Activated B cell treated with CpG ODN at 0.5 μM for 24 hours (primary cell): ENCODE measurements around the gene ACAN. TPM values are rescaled to one million over a fixed set of nuclear protein-coding genes. Genes with fewer than 3 reads are reported as not detected.
A peak's percentile ranks its signal among the peaks of the same experiment; 100 is the strongest.

Experiments used
- ATAC-seq: fragments of 200-7000 bp; cut with Tn5 transposase; one replicate; pipeline ENCODE4 v1.10.0; 2021; ENCODE audit warnings: low read depth, mild to moderate bottlenecking, moderate library complexity
- CTCF ChIA-PET: fragments of 350-600 bp; sonication (Branson Sonifier 250); formaldehyde crosslinking; loops from one replicate; lab custom pipeline; 2021; ENCODE audit warnings: antibody characterized with exemption; lab: Charles Lee
- POLR2A ChIA-PET: fragments of 350-600 bp; sonication (Branson Sonifier 250); formaldehyde crosslinking; loops from one replicate; lab custom pipeline; 2021; ENCODE audit warnings: antibody characterized with exemption; lab: Charles Lee
- DNase-seq: peaks from one replicate; pipeline ENCODE4 v3.0.0; 2022
- H3K27ac Mint-ChIP-seq: one replicate; pipeline ENCODE4 v1.8.0; 2020; ENCODE audit warnings: mixed read lengths
- H3K27me3 Mint-ChIP-seq: one replicate; pipeline ENCODE4 v1.8.0; 2021; ENCODE audit warnings: mixed read lengths
- H3K36me3 Mint-ChIP-seq: one replicate; pipeline ENCODE4 v1.8.0; 2021; ENCODE audit warnings: low read depth, mixed read lengths
- H3K4me1 Mint-ChIP-seq: one replicate; pipeline ENCODE4 v1.8.0; 2021; ENCODE audit warnings: mixed read lengths
- H3K4me3 Mint-ChIP-seq: one replicate; pipeline ENCODE4 v1.8.0; 2020; ENCODE audit warnings: mild to moderate bottlenecking, mixed read lengths
- H3K9me3 Mint-ChIP-seq: one replicate; pipeline ENCODE4 v1.8.0; 2020; ENCODE audit warnings: mixed read lengths
- CTCF ChIP-seq: fragments of 200-600 bp; IDR thresholded peaks from one replicate; pipeline ENCODE4 v1.8.0; 2022; ENCODE audit warnings: antibody characterized with exemption, mild to moderate bottlenecking
- intact Hi-C: fragments of 100-400 bp; cut with micrococcal nuclease; formaldehyde crosslinking; loops from one replicate; pipeline ENCODE4 v1.15.1; 2024
- total RNA-seq: library from RNA; stranded (reverse); gene quantifications from 2 replicates; pipeline ENCODE4 v1.2.3, GENCODE V29; 2022

Gene ACAN
- total RNA-seq, 1 donor from 2014 or later = not detected

GRCh38 chr15:88902846-88903245, 99.6 kb downstream of the ACAN start:
- DNase-seq (no peak), ATAC-seq (no peak)
- TF ChIP-seq CTCF = no peak
- ChIA-PET CTCF (interaction anchor here (1.6 kb wide), 2 partner anchors 275 to 279 kb away, joined by 5 to 8 read pairs; no protein-coding TSS in a partner anchor), POLR2A (no interaction called here)
- no peak overlapping the region for H3K27ac Mint-ChIP-seq
- peaks cover 7% of the 10 kb centered on the region for H3K4me1 Mint-ChIP-seq
- H3K27me3 Mint-ChIP-seq = no peaks in the 10 kb centered on the region
- no peaks in the 10 kb centered on the region for H3K36me3 Mint-ChIP-seq
- no peak overlapping the region for H3K4me3 Mint-ChIP-seq
- intact Hi-C loops = no loop called here
- H3K9me3 Mint-ChIP-seq = no peaks in the 10 kb centered on the region

GRCh38 chr15:88904257-88904623, 101.0 kb downstream of the ACAN start:
- no peaks in the 10 kb centered on the region for H3K27me3 Mint-ChIP-seq

GRCh38 chr15:88904624-88905327, 101.5 kb downstream of the ACAN start:
- Mint-ChIP-seq H3K4me1 (peaks cover 7% of the 10 kb centered on the region), H3K4me3 (no peak overlapping the region), H3K9me3 (no peaks in the 10 kb centered on the region), H3K27ac (no peak overlapping the region), H3K36me3 (no peaks in the 10 kb centered on the region), H3K27me3 (no peaks in the 10 kb centered on the region)
- CTCF ChIA-PET = interaction anchor here (0.7 to 2.2 kb wide), 32 partner anchors 9 to 438 kb away, joined by 3 to 24 read pairs (median 4); partner anchors contain the start of genes ABHD2, AEN, HAPLN3 and MRPL46
- POLR2A ChIA-PET = interaction anchor here (0.8 kb wide), 1 partner anchor 248 kb away, joined by 3 read pairs; no protein-coding TSS in a partner anchor
- peak; percentile 64 for DNase-seq
- intact Hi-C loops = loop anchor here (1.0 kb wide), 5 partner anchors 9 to 280 kb away; partner anchors contain the start of gene MFGE8
- peak; percentile 92 for ATAC-seq
- TF ChIP-seq CTCF = peak; percentile 96

More at GRCh38 chr15:88904257-88904623, 101.0 kb downstream of the ACAN start:
- H3K27ac Mint-ChIP-seq = no peak overlapping the region
- peaks cover 7% of the 10 kb centered on the region for H3K4me1 Mint-ChIP-seq
- no peak overlapping the region for H3K4me3 Mint-ChIP-seq
- H3K9me3 Mint-ChIP-seq = no peaks in the 10 kb centered on the region
- CTCF ChIA-PET = interaction anchor here (0.9 to 2.2 kb wide), 25 partner anchors 9 to 437 kb away, joined by 3 to 24 read pairs (median 4); partner anchors contain the start of genes ABHD2, AEN, HAPLN3 and MRPL46
- intact Hi-C loops = loop anchor here (1.0 kb wide), 5 partner anchors 9 to 280 kb away; partner anchors contain the start of gene MFGE8
- DNase-seq (no peak), ATAC-seq (no peak)
- POLR2A ChIA-PET = interaction anchor here (0.8 kb wide), 1 partner anchor 247 kb away, joined by 3 read pairs; no protein-coding TSS in a partner anchor
- no peak for TF ChIP-seq CTCF
- no peaks in the 10 kb centered on the region for H3K36me3 Mint-ChIP-seq

GRCh38 chr15:88905576-88905975, 102.3 kb downstream of the ACAN start:
- no peaks in the 10 kb centered on the region for H3K36me3 Mint-ChIP-seq
- no peak for TF ChIP-seq CTCF
- no peak overlapping the region for H3K4me3 Mint-ChIP-seq
- no peak for ATAC-seq
- ChIA-PET CTCF (interaction anchor here (0.8 to 2.2 kb wide), 19 partner anchors 10 to 287 kb away, joined by 3 to 24 read pairs (median 5); partner anchors contain the start of genes ABHD2, AEN and HAPLN3), POLR2A (no interaction called here)
- no peak overlapping the region for H3K27ac Mint-ChIP-seq
- no peaks in the 10 kb centered on the region for H3K27me3 Mint-ChIP-seq
- intact Hi-C loops = no loop called here
- no peaks in the 10 kb centered on the region for H3K9me3 Mint-ChIP-seq
- DNase-seq = no peak
- H3K4me1 Mint-ChIP-seq = peaks cover 13% of the 10 kb centered on the region

GRCh38 chr15:88906130-88906529, 102.9 kb downstream of the ACAN start:
- no peak for TF ChIP-seq CTCF
- intact Hi-C loops = no loop called here
- Mint-ChIP-seq H3K4me1 (peaks cover 13% of the 10 kb centered on the region), H3K9me3 (no peaks in the 10 kb centered on the region), H3K4me3 (no peak overlapping the region), H3K36me3 (no peaks in the 10 kb centered on the region), H3K27ac (no peak overlapping the region), H3K27me3 (no peaks in the 10 kb centered on the region)
- ATAC-seq (no peak), DNase-seq (no peak)
- CTCF ChIA-PET = interaction anchor here (1.3 to 2.2 kb wide), 5 partner anchors 9 to 286 kb away, joined by 3 to 24 read pairs (median 5); no protein-coding TSS in a partner anchor
- POLR2A ChIA-PET = no interaction called here
